ENCODE results near the gene MAN1C1. TPM values are rescaled to one million over a fixed set of nuclear protein-coding genes. Genes with fewer than 3 reads are reported as not detected.

MAN1C1 gene
- total and polyA plus RNA-seq, 2 donors (not counting 1 experiment from before 2014, with no cell fraction given) = 17.7 to 51.4 TPM

DNA sequence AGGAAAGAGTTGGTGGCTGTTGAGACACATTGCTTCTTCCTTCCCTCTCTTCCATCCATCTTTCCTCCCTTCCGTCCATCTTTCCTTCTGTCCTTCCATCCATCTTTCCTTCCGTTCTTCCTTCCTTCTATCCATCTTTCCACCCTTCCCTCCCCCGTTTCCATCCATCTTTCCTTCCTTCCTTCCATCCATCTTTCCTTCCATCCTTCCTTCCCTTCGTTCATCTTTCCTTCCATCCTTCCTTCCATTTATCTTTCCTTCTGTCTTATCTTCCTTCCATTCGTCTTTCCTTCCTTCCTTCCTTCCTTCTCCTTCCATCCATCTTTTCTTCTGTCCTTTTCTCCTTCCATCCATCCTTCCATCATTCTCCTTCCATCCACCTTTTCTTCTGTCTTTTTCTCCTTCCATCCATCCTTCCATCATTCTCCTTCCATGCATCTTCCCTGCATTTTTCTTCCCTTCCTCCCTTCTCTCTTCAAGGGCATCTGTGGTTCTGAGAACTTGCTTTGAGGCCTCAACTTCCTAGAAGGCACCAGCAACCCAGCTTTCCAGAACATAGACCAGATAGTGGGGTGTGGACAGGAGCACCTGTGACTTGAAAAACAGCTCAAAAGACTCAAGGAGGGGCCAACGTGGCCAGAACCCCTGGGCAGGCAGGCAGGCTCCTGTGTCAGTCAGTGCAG is 134.5 kb downstream of the MAN1C1 start:
- Histone ChIP-seq H4K20me1 (ENCODE audit: control insufficient read depth, extremely low read depth, insufficient read depth, low read length) (no peaks in the 10 kb centered on the region), H3K27me3 (ENCODE audit: control insufficient read depth, insufficient read depth, low read length) (peaks cover 5% of the 10 kb centered on the region), H3K4me3 (replicated peaks in 1 of 4; ENCODE audit: control extremely low read depth in 1 of 4, insufficient read depth in 1 of 4, low read depth in 3 of 4, low read length in 4 of 4) (no peak overlapping the region), H3K27ac (ENCODE audit: insufficient read depth, low read length) (no peak overlapping the region), H3K36me3 (ENCODE audit: control insufficient read depth, insufficient read depth, low read length) (no peaks in the 10 kb centered on the region), H2AFZ (ENCODE audit: low read length) (no peak overlapping the region), H3K9me3 (ENCODE audit: control insufficient read depth, insufficient read depth, low read depth, low read length) (no peaks in the 10 kb centered on the region), H3K9ac (ENCODE audit: insufficient read depth, low read length) (no peak overlapping the region), H3K4me1 (ENCODE audit: control insufficient read depth, extremely low read depth, insufficient read depth, low read length) (no peaks in the 10 kb centered on the region), H3K4me2 (ENCODE audit: extremely low read depth, insufficient read depth, low read length) (no peak overlapping the region), H3K79me2 (ENCODE audit: control insufficient read depth, insufficient read depth, low read length) (no peaks in the 10 kb centered on the region)
- TF ChIP-seq CTCF (conservative IDR thresholded peaks at IDR 0.05 in 1 of 2, IDR thresholded peaks at IDR 0.05 in 1 of 2; ENCODE audit: low read depth in 1 of 2, low read length in 2 of 2) (no peak), EZH2 (IDR thresholded peaks at IDR 0.05; ENCODE audit: low read length, missing control alignments) (no peak)
- DNase-seq (ENCODE audit: low read depth in 2 of 2) = no peak

GRCh38 chr1:25754470-25755181 is 138.0 kb downstream of the MAN1C1 start:
- Histone ChIP-seq H3K4me3 (replicated peaks in 1 of 4; ENCODE audit: control extremely low read depth in 1 of 4, insufficient read depth in 1 of 4, low read depth in 3 of 4, low read length in 4 of 4) (no peak overlapping the region), H3K4me2 (ENCODE audit: extremely low read depth, insufficient read depth, low read length) (no peak overlapping the region), H3K36me3 (ENCODE audit: control insufficient read depth, insufficient read depth, low read length) (no peaks in the 10 kb centered on the region), H3K9me3 (ENCODE audit: control insufficient read depth, insufficient read depth, low read depth, low read length) (no peaks in the 10 kb centered on the region), H3K79me2 (ENCODE audit: control insufficient read depth, insufficient read depth, low read length) (no peaks in the 10 kb centered on the region), H4K20me1 (ENCODE audit: control insufficient read depth, extremely low read depth, insufficient read depth, low read length) (no peaks in the 10 kb centered on the region), H3K27ac (ENCODE audit: insufficient read depth, low read length) (no peak overlapping the region), H3K9ac (ENCODE audit: insufficient read depth, low read length) (no peak overlapping the region), H3K27me3 (ENCODE audit: control insufficient read depth, insufficient read depth, low read length) (peaks cover 3% of the 10 kb centered on the region), H3K4me1 (ENCODE audit: control insufficient read depth, extremely low read depth, insufficient read depth, low read length) (no peaks in the 10 kb centered on the region), H2AFZ (ENCODE audit: low read length) (no peak overlapping the region)
- TF ChIP-seq CTCF (conservative IDR thresholded peaks at IDR 0.05 in 1 of 2, IDR thresholded peaks at IDR 0.05 in 1 of 2; ENCODE audit: low read depth in 1 of 2, low read length in 2 of 2) (no peak), EZH2 (IDR thresholded peaks at IDR 0.05; ENCODE audit: low read length, missing control alignments) (no peak)
- DNase-seq (ENCODE audit: low read depth in 2 of 2) = no peak

- no peaks in the 10 kb centered on the region for H3K9me3 ChIP-seq (ENCODE audit: control insufficient read depth, insufficient read depth, low read depth, low read length)
- H3K9ac ChIP-seq (ENCODE audit: insufficient read depth, low read length) = no peak overlapping the region
- no peaks in the 10 kb centered on the region for H3K79me2 ChIP-seq (ENCODE audit: control insufficient read depth, insufficient read depth, low read length)
- no peak overlapping the region for H3K27ac ChIP-seq (ENCODE audit: insufficient read depth, low read length)
- no peak for TF ChIP-seq EZH2 (IDR thresholded peaks at IDR 0.05; ENCODE audit: low read length, missing control alignments)
- no peak for TF ChIP-seq CTCF (conservative IDR thresholded peaks at IDR 0.05 in 1 of 2, IDR thresholded peaks at IDR 0.05 in 1 of 2; ENCODE audit: low read depth in 1 of 2, low read length in 2 of 2)
- H3K4me3 ChIP-seq (replicated peaks in 1 of 4; ENCODE audit: control extremely low read depth in 1 of 4, insufficient read depth in 1 of 4, low read depth in 3 of 4, low read length in 4 of 4) = no peak overlapping the region
- no peaks in the 10 kb centered on the region for H3K36me3 ChIP-seq (ENCODE audit: control insufficient read depth, insufficient read depth, low read length)
- H4K20me1 ChIP-seq (ENCODE audit: control insufficient read depth, extremely low read depth, insufficient read depth, low read length) = no peaks in the 10 kb centered on the region
- DNase-seq (ENCODE audit: low read depth in 2 of 2) = no peak
- no peak overlapping the region for H2AFZ ChIP-seq (ENCODE audit: low read length)
- H3K4me2 ChIP-seq (ENCODE audit: extremely low read depth, insufficient read depth, low read length) = no peak overlapping the region
- H3K4me1 ChIP-seq (ENCODE audit: control insufficient read depth, extremely low read depth, insufficient read depth, low read length) = no peaks in the 10 kb centered on the region
- peaks cover 3% of the 10 kb centered on the region for H3K27me3 ChIP-seq (ENCODE audit: control insufficient read depth, insufficient read depth, low read length)
These were observed 139.0 kb downstream of the MAN1C1 start for GRCh38 chr1:25755475-25756125.

All from fibroblast of lung (primary cell).